Measurements from ENCODE around the gene EYS.
A peak's percentile ranks its signal among the peaks of the same experiment; 100 is the strongest.

The EYS gene

GRCh38 chr6:63734923-63735322 is 1972.1 kb downstream of the EYS start:
- peak; percentile 20 for DNase-seq (ENCODE audit: low read depth)

GRCh38 chr6:63732336-63732735 is 1974.7 kb downstream of the EYS start:
- peak; percentile 52 for DNase-seq (ENCODE audit: low read depth)

GRCh38 chr6:63731930-63732329 is 1975.1 kb downstream of the EYS start:
- DNase-seq (ENCODE audit: low read depth) = peak; percentile 36

- DNase-seq (ENCODE audit: low read depth) = no peak
Observed at GRCh38 chr6:63730311-63730710, 1976.7 kb downstream of the EYS start.

GRCh38 chr6:63724721-63725120 is 1982.3 kb downstream of the EYS start:
- no peak for DNase-seq (ENCODE audit: low read depth)

- no peak for DNase-seq (ENCODE audit: low read depth)
Observed at GRCh38 chr6:63721181-63721580, 1985.8 kb downstream of the EYS start.

- no peak for DNase-seq (ENCODE audit: low read depth)
Observed at GRCh38 chr6:63716169-63716568, 1990.9 kb downstream of the EYS start.

GRCh38 chr6:63714091-63714490 is 1992.9 kb downstream of the EYS start:
- no peak for DNase-seq (ENCODE audit: low read depth)

- no peak for DNase-seq (ENCODE audit: low read depth)
Observed at GRCh38 chr6:63713332-63713731, 1993.7 kb downstream of the EYS start.

GRCh38 chr6:63709148-63709547 is 1997.9 kb downstream of the EYS start:
- no peak for DNase-seq (ENCODE audit: low read depth)

GRCh38 chr6:63708631-63709030 is 1998.4 kb downstream of the EYS start:
- no peak for DNase-seq (ENCODE audit: low read depth)

- DNase-seq (ENCODE audit: low read depth) = no peak
Observed at GRCh38 chr6:63706630-63707029, 2000.4 kb downstream of the EYS start.

GRCh38 chr6:63705707-63706106 is 2001.3 kb downstream of the EYS start:
- no peak for DNase-seq (ENCODE audit: low read depth)

- DNase-seq (ENCODE audit: low read depth) = no peak
Observed at GRCh38 chr6:63690221-63690620, 2016.8 kb downstream of the EYS start.

GRCh38 chr6:63689421-63689820 is 2017.6 kb downstream of the EYS start:
- no peak for DNase-seq (ENCODE audit: low read depth)

- DNase-seq (ENCODE audit: low read depth) = no peak
Observed at GRCh38 chr6:63685446-63686379, 2021.3 kb downstream of the EYS start.

GRCh38 chr6:63683071-63683603 is 2023.9 kb downstream of the EYS start:
- no peak for DNase-seq (ENCODE audit: low read depth)

GRCh38 chr6:63677282-63677681 is 2029.7 kb downstream of the EYS start:
- DNase-seq (ENCODE audit: low read depth) = peak; percentile 34

- DNase-seq (ENCODE audit: low read depth) = peak; percentile 3
Observed at GRCh38 chr6:63676412-63677114, 2030.5 kb downstream of the EYS start.

- DNase-seq (ENCODE audit: low read depth) = no peak
Observed at GRCh38 chr6:63675138-63675537, 2031.9 kb downstream of the EYS start.

GRCh38 chr6:63674635-63675034 is 2032.4 kb downstream of the EYS start:
- DNase-seq (ENCODE audit: low read depth) = no peak

GRCh38 chr6:63673692-63674091 is 2033.3 kb downstream of the EYS start:
- DNase-seq (ENCODE audit: low read depth) = no peak

GRCh38 chr6:63672582-63673129 is 2034.4 kb downstream of the EYS start:
- DNase-seq (ENCODE audit: low read depth) = no peak
